ENCODE data around the gene FAM114A1.

FAM114A1 gene

GRCh38 chr4:38859501-38859900, 8.1 kb upstream of the FAM114A1 start:
- TF ChIP-seq EZH2phosphoT487 (IDR thresholded peaks at IDR 0.05; ENCODE audit: borderline replicate concordance, low read length) (no peak), CTCF (IDR thresholded peaks at IDR 0.05; ENCODE audit: low read depth, low read length, poor library complexity, severe bottlenecking) (no peak)
- H3K36me3 ChIP-seq (ENCODE audit: control insufficient read depth, low read length), result no peaks in the 10 kb centered on the region
- H3K9me3 ChIP-seq (ENCODE audit: control insufficient read depth, insufficient read depth, low read length), result no peaks in the 10 kb centered on the region
- peaks cover 19% of the 10 kb centered on the region for H3F3A ChIP-seq (ENCODE audit: control insufficient read depth, insufficient read depth)
- H3K4me3 ChIP-seq (ENCODE audit: low read length), result no peak overlapping the region
- no peaks in the 10 kb centered on the region for H4K20me1 ChIP-seq (ENCODE audit: control insufficient read depth, insufficient read depth, low read depth, low read length)
- peak overlapping the region; percentile 33; the same call in 1 of the 2 replicates for H3K27ac ChIP-seq (ENCODE audit: low read depth, low read length)
- H3K4me2 ChIP-seq (ENCODE audit: low read length), result 0 out of 2 replicates have a peak overlapping the region, but pooled peaks have one; percentile 13
- H3K9me2 ChIP-seq (replicated peaks; ENCODE audit: control insufficient read depth, low read length), result no peaks in the 10 kb centered on the region
- H3K27me3 ChIP-seq (ENCODE audit: control insufficient read depth, low read length), result no peaks in the 10 kb centered on the region
- H3K4me1 ChIP-seq (ENCODE audit: control insufficient read depth, low read length), result peaks cover 45% of the 10 kb centered on the region
- H3K79me2 ChIP-seq (ENCODE audit: control insufficient read depth, low read length), result peaks cover 19% of the 10 kb centered on the region

DNA sequence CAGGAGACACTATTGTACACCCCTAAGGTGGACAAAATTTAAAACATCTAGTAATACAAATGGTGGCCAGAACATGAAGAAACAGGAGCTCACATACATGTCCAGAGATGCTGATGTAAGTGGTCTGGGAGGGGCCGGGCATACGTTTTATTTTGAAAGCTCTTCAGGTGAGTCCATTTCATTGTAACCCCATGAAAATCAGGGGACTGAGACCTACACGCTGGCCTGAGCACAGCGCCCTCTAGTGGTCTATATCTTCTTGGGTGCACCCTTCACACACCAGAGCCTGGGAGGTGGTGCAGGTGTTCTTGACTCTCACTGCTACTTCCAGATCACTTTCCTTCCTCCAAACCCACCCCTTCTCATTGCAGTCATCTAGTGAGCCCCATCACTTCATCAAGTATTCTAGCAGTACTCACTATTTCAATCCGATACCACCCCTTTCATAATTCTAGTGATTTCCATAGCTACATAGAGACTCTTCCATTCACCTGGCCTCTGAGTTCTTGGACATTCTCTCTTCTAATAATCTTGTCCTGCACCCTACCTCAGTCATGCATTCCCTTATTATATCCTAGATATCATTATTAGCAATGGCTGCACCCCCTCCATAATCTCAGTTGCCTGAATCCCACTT, 6.7 kb upstream of the FAM114A1 start:
- Histone ChIP-seq H3K79me2 (ENCODE audit: control insufficient read depth, low read length) (peaks cover 6% of the 10 kb centered on the region), H4K20me1 (ENCODE audit: control insufficient read depth, insufficient read depth, low read depth, low read length) (no peaks in the 10 kb centered on the region), H3F3A (ENCODE audit: control insufficient read depth, insufficient read depth) (peaks cover 19% of the 10 kb centered on the region), H3K36me3 (ENCODE audit: control insufficient read depth, low read length) (no peaks in the 10 kb centered on the region), H3K9me3 (ENCODE audit: control insufficient read depth, insufficient read depth, low read length) (no peaks in the 10 kb centered on the region), H3K4me2 (ENCODE audit: low read length) (peak overlapping the region; percentile 22), H3K27ac (ENCODE audit: low read depth, low read length) (no peak overlapping the region), H3K4me3 (ENCODE audit: low read length) (no peak overlapping the region), H3K4me1 (ENCODE audit: control insufficient read depth, low read length) (peaks cover 40% of the 10 kb centered on the region), H3K27me3 (ENCODE audit: control insufficient read depth, low read length) (no peaks in the 10 kb centered on the region), H3K9me2 (replicated peaks; ENCODE audit: control insufficient read depth, low read length) (no peaks in the 10 kb centered on the region)
- TF ChIP-seq CTCF (IDR thresholded peaks at IDR 0.05; ENCODE audit: low read depth, low read length, poor library complexity, severe bottlenecking) (peak; percentile 96), EZH2phosphoT487 (IDR thresholded peaks at IDR 0.05; ENCODE audit: borderline replicate concordance, low read length) (no peak)

GRCh38 chr4:38861791-38862190, 5.8 kb upstream of the FAM114A1 start:
- no peak for TF ChIP-seq EZH2phosphoT487 (IDR thresholded peaks at IDR 0.05; ENCODE audit: borderline replicate concordance, low read length)
- no peak for TF ChIP-seq CTCF (IDR thresholded peaks at IDR 0.05; ENCODE audit: low read depth, low read length, poor library complexity, severe bottlenecking)
- Histone ChIP-seq H4K20me1 (ENCODE audit: control insufficient read depth, insufficient read depth, low read depth, low read length) (no peaks in the 10 kb centered on the region), H3F3A (ENCODE audit: control insufficient read depth, insufficient read depth) (peaks cover 14% of the 10 kb centered on the region), H3K79me2 (ENCODE audit: control insufficient read depth, low read length) (no peaks in the 10 kb centered on the region), H3K4me1 (ENCODE audit: control insufficient read depth, low read length) (peaks cover 41% of the 10 kb centered on the region), H3K9me3 (ENCODE audit: control insufficient read depth, insufficient read depth, low read length) (no peaks in the 10 kb centered on the region), H3K4me2 (ENCODE audit: low read length) (no peak overlapping the region), H3K4me3 (ENCODE audit: low read length) (no peak overlapping the region), H3K27ac (ENCODE audit: low read depth, low read length) (no peak overlapping the region), H3K9me2 (replicated peaks; ENCODE audit: control insufficient read depth, low read length) (no peaks in the 10 kb centered on the region), H3K27me3 (ENCODE audit: control insufficient read depth, low read length) (no peaks in the 10 kb centered on the region), H3K36me3 (ENCODE audit: control insufficient read depth, low read length) (no peaks in the 10 kb centered on the region)

All from DOHH2 (cell line).